Measurements from ENCODE around the gene ARFGAP2. TPM values are rescaled to one million over a fixed set of nuclear protein-coding genes. Genes with fewer than 3 reads are reported as not detected.

ARFGAP2 gene
- total RNA-seq, 1 experiment from 2014 or later: 122 TPM

DNA sequence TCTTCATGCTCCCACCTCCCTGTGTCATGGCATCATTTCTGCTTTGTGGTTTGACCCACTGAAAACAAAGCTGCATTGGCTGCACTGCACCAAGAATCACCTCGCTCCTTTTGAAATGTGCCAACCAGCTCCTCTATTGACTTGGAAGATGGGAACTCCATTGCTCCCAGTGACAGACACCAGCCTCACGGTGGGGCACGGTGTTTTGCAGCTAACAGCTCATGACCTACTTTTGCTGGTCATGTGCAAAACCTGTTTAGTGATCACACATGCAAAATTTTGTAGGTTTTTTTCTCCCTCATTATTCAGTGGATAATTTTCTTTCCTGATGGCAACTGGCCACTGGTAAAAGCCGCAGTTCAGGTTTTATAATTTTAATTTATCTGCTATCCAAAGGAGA, 36.8 kb downstream of the ARFGAP2 start:
- H2AFZ ChIP-seq: no peak overlapping the region
- no peaks in the 10 kb centered on the region; the same call in 1 of the 2 replicates for H4K20me1 ChIP-seq (ENCODE audit: insufficient read depth)
- intact Hi-C loops (cut with micrococcal nuclease; ENCODE audit: unreplicated experiment): no loop called here
- CTCF ChIA-PET: no interaction called here
- no peak overlapping the region for H3K27ac ChIP-seq
- H3K27me3 ChIP-seq (ENCODE audit: insufficient read depth, low read depth): no peaks in the 10 kb centered on the region
- no TSS peak for BruUV-seq (replicated peaks)
- no peaks in the 10 kb centered on the region for H3K79me2 ChIP-seq (ENCODE audit: low read depth)
- H3K9me2 ChIP-seq (ENCODE audit: insufficient read depth): no peaks in the 10 kb centered on the region
- H3K4me2 ChIP-seq: no peak overlapping the region
- 0 out of 2 replicates have a peak, but pooled peaks cover 9% of the 10 kb centered on the region for H3K4me1 ChIP-seq (replicated peaks; ENCODE audit: insufficient read depth)
- no peak overlapping the region for H3K4me3 ChIP-seq
- no peak for DNase-seq
- H3F3A ChIP-seq (ENCODE audit: insufficient read depth, low read depth): peaks cover 3% of the 10 kb centered on the region; the same call in 1 of the 2 replicates
- H3K36me3 ChIP-seq (ENCODE audit: low read depth): peaks cover 4% of the 10 kb centered on the region; the same call in 1 of the 2 replicates
- POLR2A ChIA-PET (ENCODE audit: unreplicated experiment): no interaction called here
- TF ChIP-seq, protein P1, sequence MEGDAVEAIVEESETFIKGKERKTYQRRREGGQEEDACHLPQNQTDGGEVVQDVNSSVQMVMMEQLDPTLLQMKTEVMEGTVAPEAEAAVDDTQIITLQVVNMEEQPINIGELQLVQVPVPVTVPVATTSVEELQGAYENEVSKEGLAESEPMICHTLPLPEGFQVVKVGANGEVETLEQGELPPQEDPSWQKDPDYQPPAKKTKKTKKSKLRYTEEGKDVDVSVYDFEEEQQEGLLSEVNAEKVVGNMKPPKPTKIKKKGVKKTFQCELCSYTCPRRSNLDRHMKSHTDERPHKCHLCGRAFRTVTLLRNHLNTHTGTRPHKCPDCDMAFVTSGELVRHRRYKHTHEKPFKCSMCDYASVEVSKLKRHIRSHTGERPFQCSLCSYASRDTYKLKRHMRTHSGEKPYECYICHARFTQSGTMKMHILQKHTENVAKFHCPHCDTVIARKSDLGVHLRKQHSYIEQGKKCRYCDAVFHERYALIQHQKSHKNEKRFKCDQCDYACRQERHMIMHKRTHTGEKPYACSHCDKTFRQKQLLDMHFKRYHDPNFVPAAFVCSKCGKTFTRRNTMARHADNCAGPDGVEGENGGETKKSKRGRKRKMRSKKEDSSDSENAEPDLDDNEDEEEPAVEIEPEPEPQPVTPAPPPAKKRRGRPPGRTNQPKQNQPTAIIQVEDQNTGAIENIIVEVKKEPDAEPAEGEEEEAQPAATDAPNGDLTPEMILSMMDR (conservative IDR thresholded peaks at IDR 0.05): no peak
- no peak for TF ChIP-seq EZH2 (IDR thresholded peaks at IDR 0.05; ENCODE audit: low read depth)
- H3K9me3 ChIP-seq (ENCODE audit: insufficient read depth, low read depth): no peaks in the 10 kb centered on the region

DNA sequence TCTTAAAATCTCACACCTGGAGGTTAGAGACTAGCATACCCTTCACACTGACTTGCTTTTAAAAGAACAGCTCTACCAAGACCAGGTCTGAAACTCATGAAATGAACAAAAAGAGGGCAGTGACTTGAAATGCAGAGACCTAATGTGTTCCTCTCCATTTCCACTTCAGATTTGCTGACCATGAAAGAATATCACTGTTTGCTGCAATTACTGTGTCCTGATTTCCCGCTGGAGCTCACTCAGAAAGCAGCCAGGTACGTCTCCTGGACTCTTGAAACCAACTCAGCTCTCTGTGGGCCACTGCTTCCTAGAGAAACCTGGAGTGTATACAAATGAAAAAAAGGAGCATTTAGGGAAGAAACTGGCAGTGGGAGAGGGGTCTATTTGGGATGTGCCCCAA, 39.2 kb downstream of the ARFGAP2 start:
- ChIA-PET POLR2A (ENCODE audit: unreplicated experiment) (interaction anchor here (0.6 kb wide), 1 partner anchor 217 kb away, joined by 4 read pairs; no protein-coding TSS in a partner anchor), CTCF (no interaction called here)
- Histone ChIP-seq H3K27me3 (ENCODE audit: insufficient read depth, low read depth) (no peaks in the 10 kb centered on the region), H3K27ac (no peak overlapping the region), H4K20me1 (ENCODE audit: insufficient read depth) (no peaks in the 10 kb centered on the region), H3K9me3 (ENCODE audit: insufficient read depth, low read depth) (no peaks in the 10 kb centered on the region), H2AFZ (no peak overlapping the region), H3F3A (ENCODE audit: insufficient read depth, low read depth) (peaks cover under 1% of the 10 kb centered on the region; the same call in 1 of the 2 replicates), H3K4me2 (no peak overlapping the region), H3K79me2 (ENCODE audit: low read depth) (no peaks in the 10 kb centered on the region), H3K36me3 (ENCODE audit: low read depth) (peaks cover 4% of the 10 kb centered on the region; the same call in 1 of the 2 replicates), H3K4me3 (no peak overlapping the region), H3K9me2 (ENCODE audit: insufficient read depth) (no peaks in the 10 kb centered on the region), H3K4me1 (replicated peaks; ENCODE audit: insufficient read depth) (no peaks in the 10 kb centered on the region)
- intact Hi-C loops (cut with micrococcal nuclease; ENCODE audit: unreplicated experiment): no loop called here
- BruUV-seq (replicated peaks): no TSS peak
- DNase-seq: no peak
- no peak for TF ChIP-seq EZH2 (IDR thresholded peaks at IDR 0.05; ENCODE audit: low read depth)
- TF ChIP-seq, protein P1 (conservative IDR thresholded peaks at IDR 0.05): no peak

DNA sequence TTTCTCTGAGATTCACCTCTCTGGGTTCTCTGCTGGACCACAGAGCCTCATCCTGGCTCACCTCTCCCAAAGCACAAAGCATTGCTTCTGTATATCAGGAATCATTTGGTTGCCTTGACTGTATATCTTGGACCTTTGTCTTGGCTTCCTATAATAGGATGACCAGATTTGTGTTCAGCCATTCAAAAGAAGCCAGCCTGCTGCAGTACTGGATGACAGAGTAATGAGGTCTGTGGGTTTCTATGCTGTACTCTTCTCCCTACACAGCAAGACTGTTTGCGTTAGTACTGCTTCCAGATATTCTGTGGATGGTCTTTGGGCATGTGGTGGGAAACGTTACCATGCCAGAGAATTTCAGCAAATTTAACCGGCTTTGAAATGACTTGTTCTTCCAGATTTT, 39.8 kb downstream of the ARFGAP2 start:
- no peak for TF ChIP-seq EZH2 (IDR thresholded peaks at IDR 0.05; ENCODE audit: low read depth)
- TF ChIP-seq, protein P1 (conservative IDR thresholded peaks at IDR 0.05): no peak
- H3K4me1 ChIP-seq (replicated peaks; ENCODE audit: insufficient read depth): no peaks in the 10 kb centered on the region
- no peaks in the 10 kb centered on the region for H3K79me2 ChIP-seq (ENCODE audit: low read depth)
- no peak overlapping the region for H2AFZ ChIP-seq
- ChIA-PET CTCF (no interaction called here), POLR2A (ENCODE audit: unreplicated experiment) (no interaction called here)
- H4K20me1 ChIP-seq (ENCODE audit: insufficient read depth): no peaks in the 10 kb centered on the region
- no peak for DNase-seq
- H3K4me3 ChIP-seq: no peak overlapping the region
- no peak overlapping the region for H3K4me2 ChIP-seq
- H3K27ac ChIP-seq: no peak overlapping the region
- no peaks in the 10 kb centered on the region for H3K27me3 ChIP-seq (ENCODE audit: insufficient read depth, low read depth)
- intact Hi-C loops (cut with micrococcal nuclease; ENCODE audit: unreplicated experiment): no loop called here
- H3K9me3 ChIP-seq (ENCODE audit: insufficient read depth, low read depth): no peaks in the 10 kb centered on the region
- no TSS peak for BruUV-seq (replicated peaks)
- no peaks in the 10 kb centered on the region for H3K9me2 ChIP-seq (ENCODE audit: insufficient read depth)
- H3F3A ChIP-seq (ENCODE audit: insufficient read depth, low read depth): no peaks in the 10 kb centered on the region; the same call in 1 of the 2 replicates
- peaks cover 4% of the 10 kb centered on the region; the same call in 1 of the 2 replicates for H3K36me3 ChIP-seq (ENCODE audit: low read depth)
